ENCODE results near the gene DZIP1. TPM values are rescaled to one million over a fixed set of nuclear protein-coding genes. Genes with fewer than 3 reads are reported as not detected.

DZIP1 gene
- total and polyA plus RNA-seq, 2 donors (not counting 1 experiment from before 2014, with no cell fraction given): not detected

- TF ChIP-seq EZH2 (IDR thresholded peaks at IDR 0.05; ENCODE audit: borderline replicate concordance, insufficient read depth, low read depth, low read length, poor library complexity, severe bottlenecking) (no peak), CTCF (IDR thresholded peaks at IDR 0.05) (no peak)
- Histone ChIP-seq H3K36me3 (replicated peaks in 1 of 2; ENCODE audit: control extremely low read depth in 1 of 2, control insufficient read depth in 1 of 2, extremely low read depth in 1 of 2, insufficient read depth in 2 of 2, low read length in 1 of 2) (no peaks in the 10 kb centered on the region), H3K9me3 (ENCODE audit: control extremely low read depth in 1 of 3, control insufficient read depth in 2 of 3, insufficient read depth in 1 of 3, low read length in 2 of 3) (no peaks in the 10 kb centered on the region), H4K20me1 (ENCODE audit: control insufficient read depth, insufficient read depth, low read length, poor library complexity, severe bottlenecking) (no peaks in the 10 kb centered on the region), H3K4me1 (ENCODE audit: control insufficient read depth in 2 of 2, insufficient read depth in 2 of 2, low read length in 2 of 2) (no peaks in the 10 kb centered on the region), H2AFZ (ENCODE audit: insufficient read depth, low read depth, low read length, poor library complexity, severe bottlenecking) (no peak overlapping the region), H3K79me2 (ENCODE audit: control insufficient read depth, insufficient read depth, low read length) (no peaks in the 10 kb centered on the region), H3K27ac (ENCODE audit: low read length in 2 of 2) (no peak overlapping the region), H3K27me3 (replicated peaks in 1 of 4; ENCODE audit: control extremely low read depth in 1 of 4, control insufficient read depth in 3 of 4, insufficient read depth in 4 of 4, low read length in 3 of 4) (peaks cover 0 to 11% (median 3%) of the 10 kb centered on the region in 4 experiments), H3K4me3 (ENCODE audit: control extremely low read depth in 1 of 5, extremely low read depth in 1 of 5, insufficient read depth in 1 of 5, low read depth in 2 of 5, low read length in 4 of 5) (no peak overlapping the region), H3K4me2 (replicated peaks; ENCODE audit: low read depth, low read length, poor library complexity, severe bottlenecking) (no peak overlapping the region), H3K9ac (ENCODE audit: low read length) (no peak overlapping the region)
- 82% methylated on average over 2 of the region's 6 CpGs for WGBS (ENCODE audit: insufficient coverage)
- ATAC-seq (ENCODE audit: low read depth) (no peak), DNase-seq (no peak)
- Mint-ChIP-seq H3K9me3 (ENCODE audit: insufficient read depth) (no peaks in the 10 kb centered on the region), H3K4me1 (no peaks in the 10 kb centered on the region), H3K27me3 (peaks cover 19% of the 10 kb centered on the region), H3K27ac (no peak overlapping the region), H3K4me3 (no peak overlapping the region)
- ChIA-PET POLR2A (no interaction called here), CTCF (no interaction called here)
- intact Hi-C loops (cut with micrococcal nuclease): no loop called here
Measured at GRCh38 chr13:95560387-95560786, 84.1 kb downstream of the DZIP1 start.

GRCh38 chr13:95559100-95559499 lies 85.4 kb downstream of the DZIP1 start:
- H3K9me3 ChIP-seq (ENCODE audit: control extremely low read depth in 1 of 3, control insufficient read depth in 2 of 3, insufficient read depth in 1 of 3, low read length in 2 of 3): no peaks in the 10 kb centered on the region
- DNase-seq: no peak
- H2AFZ ChIP-seq (ENCODE audit: insufficient read depth, low read depth, low read length, poor library complexity, severe bottlenecking): no peak overlapping the region
- H3K4me2 ChIP-seq (replicated peaks; ENCODE audit: low read depth, low read length, poor library complexity, severe bottlenecking): no peak overlapping the region
- H3K27ac ChIP-seq (ENCODE audit: low read length in 2 of 2): no peak overlapping the region
- no peaks in the 10 kb centered on the region for H3K36me3 ChIP-seq (replicated peaks in 1 of 2; ENCODE audit: control extremely low read depth in 1 of 2, control insufficient read depth in 1 of 2, extremely low read depth in 1 of 2, insufficient read depth in 2 of 2, low read length in 1 of 2)
- intact Hi-C loops (cut with micrococcal nuclease): no loop called here
- H4K20me1 ChIP-seq (ENCODE audit: control insufficient read depth, insufficient read depth, low read length, poor library complexity, severe bottlenecking): no peaks in the 10 kb centered on the region
- no peak for TF ChIP-seq EZH2 (IDR thresholded peaks at IDR 0.05; ENCODE audit: borderline replicate concordance, insufficient read depth, low read depth, low read length, poor library complexity, severe bottlenecking)
- H3K79me2 ChIP-seq (ENCODE audit: control insufficient read depth, insufficient read depth, low read length): no peaks in the 10 kb centered on the region
- Mint-ChIP-seq H3K4me3 (no peak overlapping the region), H3K4me1 (peaks cover 5% of the 10 kb centered on the region), H3K27ac (no peak overlapping the region), H3K9me3 (ENCODE audit: insufficient read depth) (no peaks in the 10 kb centered on the region), H3K27me3 (peaks cover 28% of the 10 kb centered on the region)
- CTCF ChIA-PET: interaction anchor here (0.6 kb wide), 1 partner anchor 66 kb away, joined by 5 read pairs; no protein-coding TSS in a partner anchor
- POLR2A ChIA-PET: no interaction called here
- WGBS (ENCODE audit: insufficient coverage): no CpG with 5 or more reads among the region's 6 CpGs
- H3K27me3 ChIP-seq (replicated peaks in 1 of 4; ENCODE audit: control extremely low read depth in 1 of 4, control insufficient read depth in 3 of 4, insufficient read depth in 4 of 4, low read length in 3 of 4): peaks cover 0 to 16% (median 8%) of the 10 kb centered on the region in 4 experiments
- no peak overlapping the region for H3K9ac ChIP-seq (ENCODE audit: low read length)
- no peak overlapping the region for H3K4me3 ChIP-seq (ENCODE audit: control extremely low read depth in 1 of 5, extremely low read depth in 1 of 5, insufficient read depth in 1 of 5, low read depth in 2 of 5, low read length in 4 of 5)
- ATAC-seq (ENCODE audit: low read depth): no peak
- H3K4me1 ChIP-seq (ENCODE audit: control insufficient read depth in 2 of 2, insufficient read depth in 2 of 2, low read length in 2 of 2): peaks cover 1 to 2% of the 10 kb centered on the region in 2 donors
